Measurements from ENCODE around the gene CDHR4.
"Not testable (repeated sequence)": the region's sequence is repeated elsewhere in the genome, so short reads cannot be mapped to it uniquely, and the experiment has no call there.

DNA sequence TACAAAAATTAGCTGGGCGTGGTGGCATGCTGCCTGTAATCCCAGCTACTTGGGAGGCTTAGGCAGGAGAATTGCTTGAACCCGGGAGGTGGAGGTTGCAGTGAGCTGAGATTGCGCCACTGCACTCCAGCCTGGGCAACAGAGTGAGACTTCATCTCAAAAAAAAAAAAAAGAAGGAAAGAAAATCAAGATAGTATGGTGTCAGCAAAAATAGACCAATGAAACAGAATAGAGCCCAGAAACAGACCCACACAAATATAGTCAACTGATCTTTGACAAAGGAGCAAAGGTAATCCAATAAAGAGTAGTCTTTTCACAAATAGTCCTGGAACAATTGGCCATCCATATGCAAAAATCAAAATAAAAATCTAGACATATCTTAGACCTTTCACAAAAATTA lies 23.5 kb upstream of the CDHR4 start:
- TF ChIP-seq, protein P1, sequence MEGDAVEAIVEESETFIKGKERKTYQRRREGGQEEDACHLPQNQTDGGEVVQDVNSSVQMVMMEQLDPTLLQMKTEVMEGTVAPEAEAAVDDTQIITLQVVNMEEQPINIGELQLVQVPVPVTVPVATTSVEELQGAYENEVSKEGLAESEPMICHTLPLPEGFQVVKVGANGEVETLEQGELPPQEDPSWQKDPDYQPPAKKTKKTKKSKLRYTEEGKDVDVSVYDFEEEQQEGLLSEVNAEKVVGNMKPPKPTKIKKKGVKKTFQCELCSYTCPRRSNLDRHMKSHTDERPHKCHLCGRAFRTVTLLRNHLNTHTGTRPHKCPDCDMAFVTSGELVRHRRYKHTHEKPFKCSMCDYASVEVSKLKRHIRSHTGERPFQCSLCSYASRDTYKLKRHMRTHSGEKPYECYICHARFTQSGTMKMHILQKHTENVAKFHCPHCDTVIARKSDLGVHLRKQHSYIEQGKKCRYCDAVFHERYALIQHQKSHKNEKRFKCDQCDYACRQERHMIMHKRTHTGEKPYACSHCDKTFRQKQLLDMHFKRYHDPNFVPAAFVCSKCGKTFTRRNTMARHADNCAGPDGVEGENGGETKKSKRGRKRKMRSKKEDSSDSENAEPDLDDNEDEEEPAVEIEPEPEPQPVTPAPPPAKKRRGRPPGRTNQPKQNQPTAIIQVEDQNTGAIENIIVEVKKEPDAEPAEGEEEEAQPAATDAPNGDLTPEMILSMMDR (IDR thresholded peaks at IDR 0.05; ENCODE audit: borderline replicate concordance, extremely low read depth, low read length, poor library complexity, severe bottlenecking): not testable (repeated sequence)
- TF ChIP-seq EZH2 (IDR thresholded peaks at IDR 0.05; ENCODE audit: borderline replicate concordance, low read depth, low read length, severe bottlenecking): not testable (repeated sequence)

All from DND-41 (cell line).